GM10847 (cell line): ENCODE measurements around the gene ATP1A3.

Source experiments
- POLR2A ChIP-seq: IDR thresholded peaks from 2 replicates; pipeline ENCODE4 v1.6.1; 2011; ENCODE audit not compliant: insufficient read length; ENCODE audit errors: extremely low read depth

ATP1A3 gene

GRCh38 chr19:41994521-41994971 is 516 bp upstream of the ATP1A3 start:
- no peak for TF ChIP-seq POLR2A

- TF ChIP-seq POLR2A, result no peak
These were observed 3.0 kb downstream of the ATP1A3 start for GRCh38 chr19:41991025-41991424.

GRCh38 chr19:41990615-41991014 is 3.4 kb downstream of the ATP1A3 start:
- no peak for TF ChIP-seq POLR2A

- TF ChIP-seq POLR2A, result no peak
These were observed 4.0 kb downstream of the ATP1A3 start for GRCh38 chr19:41990028-41990427.

GRCh38 chr19:41988947-41989346 is 5.1 kb downstream of the ATP1A3 start:
- TF ChIP-seq POLR2A, result no peak

- TF ChIP-seq POLR2A, result no peak
These were observed 6.7 kb downstream of the ATP1A3 start for GRCh38 chr19:41987141-41987860.

GRCh38 chr19:41984961-41985360 is 9.1 kb downstream of the ATP1A3 start:
- no peak for TF ChIP-seq POLR2A

GRCh38 chr19:41981724-41982123 is 12.3 kb downstream of the ATP1A3 start:
- TF ChIP-seq POLR2A, result no peak

- no peak for TF ChIP-seq POLR2A
These were observed 15.6 kb downstream of the ATP1A3 start for GRCh38 chr19:41978470-41978869.

- TF ChIP-seq POLR2A, result no peak
These were observed 16.1 kb downstream of the ATP1A3 start for GRCh38 chr19:41977916-41978315.

- TF ChIP-seq POLR2A, result no peak
These were observed 19.4 kb downstream of the ATP1A3 start for GRCh38 chr19:41974652-41975051.

GRCh38 chr19:41971363-41971762 is 22.7 kb downstream of the ATP1A3 start:
- TF ChIP-seq POLR2A, result no peak

- no peak for TF ChIP-seq POLR2A
These were observed 24.1 kb downstream of the ATP1A3 start for GRCh38 chr19:41969772-41970458.

GRCh38 chr19:41968751-41969595 is 25.1 kb downstream of the ATP1A3 start:
- no peak for TF ChIP-seq POLR2A

- TF ChIP-seq POLR2A, result no peak
These were observed 26.8 kb downstream of the ATP1A3 start for GRCh38 chr19:41967054-41967783.
